Mucosa of descending colon (tissue), 3 donors: ENCODE results near the gene PTGES2. TPM values are rescaled to one million over a fixed set of nuclear protein-coding genes. Genes with fewer than 3 reads are reported as not detected.
A peak's percentile ranks its signal among the peaks of the same experiment; 100 is the strongest.

Experiments
- ATAC-seq: fragments of 200-7000 bp; cut with Tn5 transposase; one replicate; pipeline ENCODE4 v1.9.1; 2020; ENCODE audit warnings: mild to moderate bottlenecking, moderate library complexity
- DNase-seq, 3 donors: peaks; one replicate each; pipeline ENCODE4 v3.0.0-alpha.2; 2020
- H3K36me3 ChIP-seq: fragments of 200-600 bp; one replicate; pipeline ENCODE4 v1.8.0; 2021; ENCODE audit warnings: low read depth, mild to moderate bottlenecking
- H3K4me1 ChIP-seq: fragments of 200-600 bp; one replicate; pipeline ENCODE4 v1.8.0; 2021; ENCODE audit warnings: low read depth, mild to moderate bottlenecking
- H3K4me3 ChIP-seq: fragments of 200-600 bp; one replicate; pipeline ENCODE4 v1.8.0; 2021; ENCODE audit warnings: mild to moderate bottlenecking
- H3K9me3 ChIP-seq: fragments of 200-600 bp; one replicate; pipeline ENCODE4 v1.8.0; 2021; ENCODE audit warnings: mild to moderate bottlenecking
- intact Hi-C, 2 donors: fragments of 100-400 bp; cut with DNase I in 1 of 2; cut with micrococcal nuclease in 1 of 2; formaldehyde crosslinking; loops; one replicate each; pipeline versions ENCODE4 v1.11.0 to v1.11.1; 2022; cut with DNase I, micrococcal nuclease
- total RNA-seq, 3 donors: library from RNA; stranded (reverse); fragmentation: NEBNext Ultra II Directional in 2 of 3; extraction: Animal tissue kit (Norgen Biotek cat#: 25700) in 2 of 3; gene quantifications; one replicate each; pipeline versions ENCODE4 v1.2.1 to v1.2.4, GENCODE V29; 2021 to 2023
- TF ChIP-seq, protein P1 (sequence below): fragments of 200-600 bp; IDR thresholded peaks from one replicate; pipeline ENCODE4 v1.8.0; 2022; ENCODE audit warnings: antibody characterized with exemption, mild to moderate bottlenecking
- donor health status: DM: no; HTN: no; CAD: no; lungs with moderate emphysema.
- donor health status: DM: no; HTN: no; CAD: no.
- donor health status: DM: no; HTN: yes; CAD: no.

Gene PTGES2
- total RNA-seq, 3 donors from 2014 or later: 65.3 to 99.7 (median 90.6) TPM

DNA sequence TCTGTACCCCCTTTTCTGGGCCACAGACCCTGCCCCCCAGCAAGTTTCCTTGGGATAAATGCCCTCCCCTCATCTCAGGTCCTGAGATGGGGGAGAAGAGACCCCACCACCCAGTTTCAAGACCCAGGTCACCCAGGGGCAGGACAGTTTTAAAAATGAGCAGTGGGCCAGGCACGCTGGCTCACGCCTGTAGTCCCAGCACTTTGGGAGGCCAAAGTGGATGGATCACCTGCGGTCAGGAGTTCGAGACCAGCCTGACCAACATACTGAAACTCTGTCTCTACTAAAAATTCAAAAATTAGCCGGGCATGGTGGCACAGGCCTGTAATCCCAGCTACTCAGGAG, 6.1 kb downstream of the PTGES2 start:
- peaks cover 33% of the 10 kb centered on the region for H3K4me1 ChIP-seq
- H3K4me3 ChIP-seq: no peak overlapping the region
- ATAC-seq (no peak), DNase-seq (no peak)
- H3K9me3 ChIP-seq: no peaks in the 10 kb centered on the region
- TF ChIP-seq, protein P1, sequence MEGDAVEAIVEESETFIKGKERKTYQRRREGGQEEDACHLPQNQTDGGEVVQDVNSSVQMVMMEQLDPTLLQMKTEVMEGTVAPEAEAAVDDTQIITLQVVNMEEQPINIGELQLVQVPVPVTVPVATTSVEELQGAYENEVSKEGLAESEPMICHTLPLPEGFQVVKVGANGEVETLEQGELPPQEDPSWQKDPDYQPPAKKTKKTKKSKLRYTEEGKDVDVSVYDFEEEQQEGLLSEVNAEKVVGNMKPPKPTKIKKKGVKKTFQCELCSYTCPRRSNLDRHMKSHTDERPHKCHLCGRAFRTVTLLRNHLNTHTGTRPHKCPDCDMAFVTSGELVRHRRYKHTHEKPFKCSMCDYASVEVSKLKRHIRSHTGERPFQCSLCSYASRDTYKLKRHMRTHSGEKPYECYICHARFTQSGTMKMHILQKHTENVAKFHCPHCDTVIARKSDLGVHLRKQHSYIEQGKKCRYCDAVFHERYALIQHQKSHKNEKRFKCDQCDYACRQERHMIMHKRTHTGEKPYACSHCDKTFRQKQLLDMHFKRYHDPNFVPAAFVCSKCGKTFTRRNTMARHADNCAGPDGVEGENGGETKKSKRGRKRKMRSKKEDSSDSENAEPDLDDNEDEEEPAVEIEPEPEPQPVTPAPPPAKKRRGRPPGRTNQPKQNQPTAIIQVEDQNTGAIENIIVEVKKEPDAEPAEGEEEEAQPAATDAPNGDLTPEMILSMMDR: no peak
- intact Hi-C loops: no loop called here
- H3K36me3 ChIP-seq: no peaks in the 10 kb centered on the region

DNA sequence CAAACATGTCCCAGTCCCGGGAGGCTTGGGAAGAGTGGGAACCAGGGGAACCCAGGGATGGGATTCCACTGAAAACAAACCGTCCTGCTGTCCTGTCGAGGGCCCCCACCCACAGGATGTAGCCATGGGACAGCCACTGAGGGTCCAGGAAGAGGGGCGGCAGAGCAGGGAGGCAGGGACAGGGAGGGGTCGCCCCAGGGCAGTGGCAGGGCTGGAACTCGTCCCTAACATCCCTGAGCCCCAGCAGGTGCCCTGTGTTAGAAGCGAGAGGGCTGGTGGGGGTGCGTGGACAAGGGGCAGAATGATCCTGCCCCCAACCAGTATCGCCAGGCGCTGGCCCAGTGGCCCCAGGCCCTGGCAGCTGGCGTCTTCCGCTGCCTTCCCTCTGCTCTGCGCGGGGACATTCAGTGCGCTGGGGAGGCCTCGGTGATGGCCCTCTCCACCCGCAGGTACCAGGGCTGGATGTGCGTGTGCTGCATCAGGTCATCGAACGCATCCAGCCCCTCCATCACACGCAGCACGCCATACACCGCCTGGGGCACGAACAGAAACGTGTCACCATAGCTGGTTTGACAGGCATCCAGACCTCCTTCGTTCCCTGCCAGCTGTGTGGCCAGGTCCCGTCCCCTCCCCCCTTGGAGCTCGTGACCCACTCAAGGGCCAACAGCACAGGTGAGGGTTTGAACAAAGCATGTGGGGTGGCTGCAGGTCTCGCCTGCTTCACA, 6.6 kb downstream of the PTGES2 start:
- DNase-seq (peak in 2 of 3 donors; percentile 31 to 49), ATAC-seq (no peak)
- Histone ChIP-seq H3K9me3 (no peaks in the 10 kb centered on the region), H3K4me1 (peaks cover 33% of the 10 kb centered on the region), H3K4me3 (no peak overlapping the region), H3K36me3 (no peaks in the 10 kb centered on the region)
- intact Hi-C loops: no loop called here
- TF ChIP-seq, protein P1: no peak

DNA sequence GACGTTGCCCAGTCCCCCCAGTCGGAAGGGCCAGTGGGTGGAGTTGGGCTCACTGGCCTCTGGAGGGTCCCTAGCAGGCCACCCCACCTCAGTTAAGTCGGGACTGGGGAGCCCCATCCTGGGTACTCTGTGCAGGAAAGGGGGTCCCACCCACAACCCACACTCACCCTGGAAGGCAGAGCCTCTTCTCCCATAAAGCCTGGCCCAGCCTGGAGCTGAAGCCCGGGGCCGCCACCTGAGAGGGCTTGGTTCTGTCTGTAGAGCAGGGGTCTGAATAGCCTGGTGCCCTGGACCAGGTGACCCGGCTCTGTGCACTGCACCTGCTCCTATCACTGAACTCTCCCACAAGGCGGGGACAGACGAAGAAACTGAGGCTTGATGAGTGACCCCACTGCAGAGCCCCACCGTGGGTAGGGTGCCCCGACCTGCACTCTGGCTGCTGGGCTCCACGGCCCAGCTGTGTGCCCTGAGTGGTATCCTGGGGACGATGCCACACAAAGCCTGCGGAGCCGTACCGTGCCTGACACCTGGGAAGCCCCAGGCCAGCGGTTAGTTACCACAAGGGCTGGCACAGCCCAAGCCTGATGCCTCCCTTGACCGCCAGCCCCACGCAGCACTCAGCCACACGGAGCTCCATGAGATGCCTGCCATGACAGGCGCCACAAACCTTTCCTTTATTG, 7.3 kb downstream of the PTGES2 start:
- Histone ChIP-seq H3K4me1 (peaks cover 33% of the 10 kb centered on the region), H3K4me3 (no peak overlapping the region), H3K9me3 (no peaks in the 10 kb centered on the region), H3K36me3 (no peaks in the 10 kb centered on the region)
- TF ChIP-seq, protein P1: no peak
- DNase-seq: peak in 2 of 3 donors; percentile 31 to 48
- no peak for ATAC-seq
- intact Hi-C loops: no loop called here

DNA sequence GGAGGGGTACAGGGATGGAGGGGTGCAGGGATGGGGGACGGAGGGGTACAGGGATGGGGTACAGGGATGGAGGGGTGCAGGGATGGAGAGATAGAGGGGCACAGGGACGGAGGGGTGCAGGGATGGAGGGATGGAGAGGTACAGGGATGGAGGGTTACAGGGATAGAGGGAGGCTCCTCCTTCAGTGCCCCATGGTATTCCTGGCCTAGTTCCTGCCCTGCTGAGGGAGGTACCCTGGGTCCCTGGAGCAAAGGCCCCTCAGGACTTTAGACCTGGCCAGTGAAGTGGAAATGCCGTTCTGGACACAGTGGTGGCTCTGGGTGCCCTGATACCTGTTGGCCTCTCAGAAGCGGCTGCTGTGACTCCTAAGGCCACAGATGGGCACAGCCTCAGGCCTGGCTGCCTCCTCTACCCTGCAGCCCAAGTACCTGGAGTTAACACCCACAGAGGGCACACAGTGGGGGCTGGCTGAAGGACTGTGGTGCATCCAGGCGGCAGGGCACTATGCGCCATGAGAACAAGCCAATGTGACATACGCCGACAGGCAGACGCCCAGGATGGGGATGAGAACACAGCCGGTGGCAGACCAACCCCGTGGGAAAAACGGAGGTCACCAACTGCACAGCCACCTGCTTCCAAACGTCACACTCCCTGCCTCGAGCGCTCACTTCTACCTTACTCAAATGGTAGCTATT, 8.4 kb downstream of the PTGES2 start:
- TF ChIP-seq, protein P1: no peak
- no peaks in the 10 kb centered on the region for H3K36me3 ChIP-seq
- DNase-seq (peak in 2 of 3 donors; percentile 31 to 56), ATAC-seq (no peak)
- no peak overlapping the region for H3K4me3 ChIP-seq
- intact Hi-C loops: loop anchor here (10.0 kb wide), 4 partner anchors 54 to 174 kb away; partner anchors contain the start of genes NAIF1 (in 1 of the 2) and SLC25A25 (in 1 of the 2)
- H3K4me1 ChIP-seq: peaks cover 28% of the 10 kb centered on the region
- H3K9me3 ChIP-seq: no peaks in the 10 kb centered on the region

DNA sequence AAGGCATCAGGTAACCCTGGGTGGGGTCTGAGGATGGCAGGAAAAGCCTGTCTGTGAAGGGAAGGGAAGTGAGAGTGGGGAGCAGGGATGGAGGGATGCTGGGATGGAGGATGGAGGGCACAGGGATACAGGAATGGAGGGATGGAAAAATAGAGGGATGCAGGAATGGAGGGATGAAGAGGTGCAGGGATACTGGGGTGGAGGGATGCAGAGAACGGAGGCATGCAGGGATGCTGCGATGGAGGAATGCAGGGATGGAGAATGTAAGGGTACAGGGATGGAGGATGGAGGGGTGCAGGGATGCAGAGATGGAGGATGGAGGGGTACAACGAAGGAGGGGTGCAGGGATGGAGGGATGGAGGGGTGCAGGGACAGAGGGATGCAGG, 9.1 kb downstream of the PTGES2 start:
- Histone ChIP-seq H3K4me1 (peaks cover 28% of the 10 kb centered on the region), H3K36me3 (no peaks in the 10 kb centered on the region), H3K9me3 (no peaks in the 10 kb centered on the region), H3K4me3 (no peak overlapping the region)
- intact Hi-C loops: loop anchor here (10.0 kb wide), 4 partner anchors 54 to 174 kb away; partner anchors contain the start of genes NAIF1 (in 1 of the 2) and SLC25A25 (in 1 of the 2)
- DNase-seq (peak in 1 of 3 donors; percentile 13), ATAC-seq (no peak)
- TF ChIP-seq, protein P1: no peak
